Ramos (cell line): ENCODE measurements around the gene TBK1.

Experiments
- in situ Hi-C: fragments of 300-500 bp; cut with MboI; formaldehyde crosslinking; loops from one replicate; pipeline ENCODE4 v1.14.3; 2022; ENCODE audit warnings: low sequenced_read_pairs; ENCODE audit not compliant: unreplicated experiment

TBK1 gene

DNA sequence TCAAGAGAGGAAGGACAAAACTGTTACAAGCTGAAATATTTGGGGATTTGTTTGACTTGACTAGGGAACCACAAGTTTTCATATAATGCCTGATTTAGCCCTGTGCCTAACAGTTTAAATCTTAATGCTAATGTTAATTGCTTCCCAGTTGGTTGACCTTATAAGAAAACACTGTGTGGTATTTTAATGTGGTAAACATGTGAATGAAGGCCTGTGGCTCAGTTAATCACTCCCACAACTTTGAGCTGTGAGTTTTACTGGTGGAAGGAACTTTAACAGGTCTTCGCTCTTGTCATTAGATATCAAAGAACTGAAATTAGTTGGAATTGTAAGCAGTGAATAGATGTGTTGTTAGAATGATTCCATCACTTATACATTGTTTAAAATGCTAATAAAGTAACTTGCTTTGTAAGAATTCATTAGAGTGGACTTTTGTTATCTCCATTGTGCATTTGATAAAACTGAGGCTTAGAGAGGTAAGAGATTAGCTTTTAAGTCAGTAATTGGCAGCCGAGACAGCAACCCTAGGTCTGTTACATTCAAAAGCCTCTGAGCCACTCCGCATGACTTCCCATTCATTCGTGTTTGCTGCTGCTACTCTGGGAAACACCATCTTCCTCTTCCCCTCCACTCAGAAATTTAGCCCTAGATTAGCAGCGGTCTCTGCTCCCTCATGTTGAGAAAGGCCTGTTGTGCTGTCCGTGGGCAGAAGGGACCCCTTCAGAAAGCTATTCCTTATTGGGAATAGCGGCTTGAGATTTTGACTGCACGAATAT lies 1.0 kb upstream of the TBK1 start:
- in situ Hi-C loops, result no loop called here

DNA sequence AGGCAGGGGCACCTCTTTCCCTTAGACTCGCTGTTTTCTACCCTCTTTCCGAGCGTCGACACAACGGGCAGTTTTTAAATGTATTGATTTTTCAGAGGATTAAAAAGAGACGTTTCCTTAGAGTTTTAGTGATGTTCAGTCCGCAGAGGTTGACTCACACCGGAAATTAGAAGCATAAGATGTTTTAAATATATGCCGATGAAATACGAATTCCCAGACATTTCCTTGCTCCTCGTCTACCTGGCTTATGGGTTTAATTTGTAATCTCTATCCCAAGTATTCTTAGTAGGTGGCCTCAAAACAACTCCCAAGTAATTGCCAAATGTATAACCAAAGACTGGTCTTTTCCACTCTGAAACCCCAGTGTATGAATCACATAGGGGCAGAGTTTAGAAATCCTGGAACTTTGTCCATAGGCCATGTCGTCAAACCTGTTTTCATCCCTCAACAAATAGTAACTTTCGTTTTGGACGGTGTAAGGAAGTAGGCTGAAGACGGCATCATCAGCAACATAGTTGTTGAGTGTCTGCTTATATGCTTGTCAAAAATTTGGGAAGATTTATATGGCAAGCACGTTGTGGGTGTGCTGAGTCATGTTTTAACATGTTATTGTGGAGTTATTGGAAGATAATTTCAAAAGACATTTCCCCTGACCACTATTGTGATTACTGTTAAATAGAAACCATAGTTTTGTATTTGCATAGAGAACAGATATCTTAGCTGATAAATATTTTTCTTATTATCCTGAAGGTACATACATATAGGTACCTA lies 824 bp downstream of the TBK1 start:
- in situ Hi-C loops, result no loop called here

DNA sequence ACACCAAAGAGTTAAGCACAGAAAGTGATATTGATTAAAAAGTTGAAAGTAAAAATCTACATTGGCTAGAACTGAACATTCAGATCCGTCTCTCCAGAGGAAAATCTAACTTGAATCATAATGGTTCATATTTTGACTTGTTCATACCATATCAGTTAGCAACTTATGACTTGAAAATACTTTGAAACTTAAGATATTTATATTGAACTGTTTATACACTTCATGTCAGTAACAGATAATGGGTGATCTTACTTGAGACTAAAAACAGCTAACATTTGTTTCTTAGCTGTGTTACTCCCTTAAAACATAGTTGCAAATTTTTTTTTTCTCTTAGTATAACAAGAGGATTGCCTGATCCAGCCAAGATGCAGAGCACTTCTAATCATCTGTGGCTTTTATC lies 3.6 kb downstream of the TBK1 start:
- in situ Hi-C loops, result no loop called here

DNA sequence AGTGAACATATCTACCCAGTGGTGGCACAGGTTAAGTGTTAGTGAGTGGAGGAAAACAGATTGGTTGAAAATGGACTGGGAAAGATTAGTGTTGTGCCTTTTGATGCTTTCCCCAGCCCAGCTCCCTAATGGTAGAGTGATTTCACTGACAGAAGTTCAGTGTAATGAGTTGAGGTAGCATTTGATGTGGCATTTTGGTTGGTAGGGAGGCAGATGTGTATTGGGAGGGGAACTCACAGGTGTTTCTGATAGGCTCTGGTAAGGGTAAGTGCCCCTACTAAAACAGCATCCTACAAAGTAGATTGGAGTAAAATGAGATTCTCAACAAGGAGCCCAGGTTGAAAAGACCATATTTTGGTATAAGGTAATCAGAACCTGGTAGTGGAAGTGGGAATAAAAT lies 4.2 kb downstream of the TBK1 start:
- in situ Hi-C loops, result no loop called here

DNA sequence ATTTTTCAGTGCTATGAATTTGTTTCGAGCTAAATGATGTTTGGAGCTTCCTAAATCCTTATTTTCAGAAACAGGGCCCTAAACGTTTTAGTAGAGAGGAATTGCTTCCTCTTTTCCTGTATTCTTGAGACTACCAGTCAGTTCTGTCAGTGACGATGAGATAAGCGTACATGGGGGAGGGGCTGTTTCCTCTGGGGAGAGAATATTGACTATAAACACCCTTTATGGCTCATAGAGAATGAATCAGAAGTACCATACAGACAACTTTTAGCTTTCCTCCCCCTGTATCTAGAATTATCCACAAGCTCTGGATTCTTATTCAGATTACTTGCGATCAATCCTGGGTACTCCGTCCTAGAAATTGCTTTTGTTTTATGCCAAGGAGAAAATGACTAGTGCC lies 5.1 kb downstream of the TBK1 start:
- in situ Hi-C loops, result no loop called here

DNA sequence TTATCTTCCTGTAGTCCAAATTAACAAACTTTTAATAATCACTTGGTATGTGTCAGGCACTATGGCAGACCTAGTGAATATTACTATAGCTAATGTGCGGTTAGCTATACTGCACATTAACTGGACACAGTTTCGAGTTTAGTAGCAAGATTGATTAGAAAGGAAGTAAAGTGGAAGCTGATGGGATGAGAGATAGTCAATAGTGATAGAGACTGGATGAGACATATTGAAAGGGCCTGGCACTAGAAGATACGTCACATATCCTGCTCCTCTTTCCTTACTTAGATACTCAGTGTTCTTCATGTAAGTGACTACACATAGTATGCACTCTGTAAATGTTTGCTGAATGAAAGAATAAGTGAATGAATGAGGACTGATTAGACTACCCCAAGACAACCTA lies 5.5 kb downstream of the TBK1 start:
- in situ Hi-C loops, result no loop called here

DNA sequence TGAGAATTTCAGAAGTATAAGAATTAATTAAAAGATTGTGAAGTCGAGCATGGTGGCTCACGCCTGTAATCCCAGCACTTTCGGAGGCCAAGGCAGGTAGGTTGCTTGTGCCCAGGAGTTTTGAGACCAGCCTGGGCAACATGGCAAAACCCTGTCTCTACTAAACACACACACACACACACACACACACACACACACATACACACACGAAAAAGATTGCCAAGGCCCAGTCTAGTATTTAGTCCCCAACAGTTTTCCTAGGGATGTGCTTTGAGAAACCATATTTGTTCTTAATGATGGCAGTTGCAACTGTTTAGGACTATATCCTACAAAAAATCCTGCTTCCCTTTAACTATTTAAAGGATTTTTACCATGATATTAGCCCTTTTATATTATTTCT lies 6.0 kb downstream of the TBK1 start:
- in situ Hi-C loops, result no loop called here

DNA sequence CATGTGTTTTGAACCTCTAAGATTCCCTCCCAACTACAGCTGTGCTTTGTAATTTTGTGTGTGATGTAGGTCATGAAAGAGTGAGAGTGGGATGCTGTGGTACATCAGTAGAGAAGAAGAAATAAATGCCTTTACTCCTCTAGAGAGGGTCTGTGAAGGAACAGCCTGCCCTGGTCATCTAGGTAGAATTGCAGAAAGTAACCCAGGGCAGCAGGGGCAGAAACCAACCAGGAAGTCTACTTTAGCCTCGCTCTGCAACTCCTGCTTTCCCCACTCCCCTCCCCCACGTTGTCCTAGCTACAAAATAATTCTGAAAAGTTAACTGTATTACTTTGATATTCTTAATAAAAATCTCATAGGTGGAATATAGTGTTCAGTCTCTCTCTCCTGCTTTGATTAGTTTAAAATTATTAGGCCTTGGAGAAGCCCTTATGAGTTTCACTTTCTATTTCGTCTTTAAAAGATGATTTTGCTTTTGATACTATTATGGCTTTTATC lies 7.5 kb downstream of the TBK1 start:
- in situ Hi-C loops, result no loop called here

DNA sequence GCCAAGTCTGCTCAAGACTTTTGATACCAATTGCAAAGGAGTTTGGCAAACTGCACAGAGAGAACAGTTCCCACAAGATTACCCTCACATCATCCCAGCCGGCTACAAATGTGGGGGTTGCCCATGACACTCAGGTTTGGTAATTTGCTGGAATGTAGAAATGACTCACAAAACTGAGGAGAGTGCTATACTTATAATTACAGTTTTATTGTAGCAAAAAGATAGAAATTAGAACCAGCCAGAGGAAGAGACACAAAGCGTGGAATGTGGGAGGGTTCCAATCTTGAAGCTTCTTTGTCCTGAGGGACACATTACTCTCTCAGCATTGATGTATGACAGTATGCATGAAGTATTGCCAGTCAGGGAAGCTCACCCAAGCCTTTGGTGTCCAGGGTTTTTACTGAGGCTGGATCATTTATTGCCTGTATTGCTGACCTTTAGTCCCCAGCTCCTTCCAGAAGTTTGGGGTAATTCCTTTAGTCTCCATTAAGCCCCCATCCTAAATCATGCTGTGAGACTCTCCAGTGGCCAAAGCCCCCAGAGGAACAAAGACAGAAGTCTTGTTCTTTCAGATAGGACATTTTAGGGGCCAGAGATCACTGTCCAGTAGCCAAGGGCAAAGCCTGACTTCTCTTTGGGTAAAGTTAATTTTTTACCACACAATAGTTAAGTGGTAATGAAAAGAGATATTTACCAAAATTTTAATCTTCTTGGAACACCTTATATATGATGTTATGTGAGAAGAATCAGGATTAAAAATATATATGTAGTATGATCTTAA lies 9.9 kb downstream of the TBK1 start:
- in situ Hi-C loops, result no loop called here

DNA sequence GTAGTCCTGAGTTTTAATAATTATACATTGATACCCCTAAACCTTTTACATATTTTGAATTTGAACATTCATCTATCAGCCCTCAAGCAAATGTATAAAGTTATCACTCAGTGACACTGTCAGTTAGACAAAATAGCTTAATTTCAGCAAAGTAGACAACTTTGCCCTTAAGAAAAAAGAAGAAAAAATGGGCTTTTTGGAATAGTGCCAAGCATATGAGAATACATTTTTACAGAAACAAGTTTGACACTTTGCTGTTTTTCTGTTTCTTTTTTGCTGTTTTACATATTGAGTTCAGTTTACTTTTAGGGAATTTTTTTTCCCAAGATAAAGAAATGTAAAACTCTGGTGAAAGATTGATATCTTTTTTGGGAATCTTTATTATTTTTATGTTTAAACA lies 14.3 kb downstream of the TBK1 start:
- in situ Hi-C loops, result no loop called here

DNA sequence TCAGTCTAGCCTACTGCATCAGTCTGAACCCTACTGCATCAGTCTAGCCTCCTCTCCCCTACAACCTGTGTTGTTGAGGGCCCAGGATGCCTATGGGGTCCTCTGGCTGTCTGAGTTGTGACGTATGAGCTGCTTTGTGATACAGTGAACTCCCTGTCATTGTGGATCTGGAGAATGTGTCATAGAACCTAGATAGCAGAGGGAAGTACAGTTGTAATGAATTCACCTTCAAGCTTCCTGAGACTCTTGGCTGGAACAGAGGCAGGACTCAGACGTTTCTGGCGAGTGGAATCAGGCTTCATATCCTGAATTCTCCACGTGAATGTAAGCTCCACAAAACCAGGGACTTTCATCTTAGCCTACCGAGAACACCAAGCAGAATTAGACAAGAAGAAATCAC lies 17.0 kb downstream of the TBK1 start:
- in situ Hi-C loops, result no loop called here

DNA sequence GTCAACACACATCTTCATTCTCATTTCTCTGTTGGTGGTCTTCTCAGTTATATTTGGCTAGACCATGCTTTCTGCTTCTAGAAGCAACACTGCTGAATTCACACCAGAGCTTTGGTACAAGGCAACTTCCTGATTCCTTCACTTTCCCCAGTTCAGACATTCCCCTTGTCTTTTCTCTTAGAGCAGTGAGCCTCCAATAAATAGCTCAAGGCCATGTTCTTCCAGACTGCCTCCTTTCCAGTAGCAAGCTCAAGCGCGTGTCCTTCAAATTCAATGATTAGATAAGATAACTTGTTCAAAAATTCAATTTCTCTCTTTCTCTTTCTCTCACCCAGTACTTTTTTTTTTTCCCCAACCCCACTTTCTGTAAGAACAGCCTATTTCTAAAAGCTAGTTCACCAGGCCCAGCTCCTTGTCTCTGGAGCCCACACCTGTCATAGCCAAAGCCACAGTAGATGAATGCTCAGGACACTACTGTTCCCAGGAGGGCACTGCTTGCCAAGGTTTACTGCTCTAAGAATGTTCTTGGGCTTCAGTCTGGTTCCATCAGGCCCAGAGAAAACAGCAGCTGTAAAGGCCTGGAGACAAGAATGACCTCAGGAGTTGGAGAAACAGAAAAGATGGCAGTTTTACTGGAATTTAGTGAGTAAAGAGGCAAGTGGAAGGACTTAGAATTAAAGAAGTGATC lies 17.7 kb downstream of the TBK1 start:
- in situ Hi-C loops, result no loop called here

DNA sequence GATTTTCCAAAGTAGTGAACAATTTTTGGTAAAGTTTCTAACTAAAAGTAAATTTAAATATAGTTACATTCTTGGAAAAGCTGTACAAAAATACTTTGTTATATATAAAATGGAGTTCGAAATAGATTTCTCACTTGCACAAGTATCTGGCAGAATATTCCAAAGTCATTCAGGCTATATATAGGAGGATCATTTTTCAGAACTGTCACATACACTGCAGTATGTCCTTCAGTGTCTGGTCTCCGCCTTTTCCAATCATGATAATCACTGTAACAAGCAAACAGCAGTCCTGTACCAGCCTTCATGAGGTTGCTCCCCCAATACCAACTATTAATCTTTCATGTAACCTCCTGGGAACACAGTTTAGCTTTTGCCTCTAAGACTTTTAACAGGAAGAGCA lies 18.6 kb downstream of the TBK1 start:
- in situ Hi-C loops, result no loop called here

DNA sequence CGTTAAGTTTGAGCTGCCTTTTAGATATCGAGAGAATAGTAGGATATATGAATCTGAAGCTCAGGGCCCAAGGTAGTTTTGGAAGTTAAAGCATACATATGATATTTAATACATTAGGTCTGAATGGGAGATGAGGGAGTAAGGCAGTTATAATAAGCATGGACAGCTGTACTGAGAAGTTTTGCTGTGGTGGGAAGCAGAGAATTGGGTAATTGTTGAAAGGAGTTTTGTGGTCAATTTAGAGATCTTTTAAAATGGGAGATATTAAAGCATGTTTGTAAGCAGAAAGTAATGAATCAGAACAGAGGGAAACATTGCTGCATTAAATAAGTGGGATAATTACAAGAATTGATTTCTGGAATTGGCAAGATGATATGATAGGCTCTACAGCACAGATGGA lies 21.3 kb downstream of the TBK1 start:
- in situ Hi-C loops, result no loop called here

DNA sequence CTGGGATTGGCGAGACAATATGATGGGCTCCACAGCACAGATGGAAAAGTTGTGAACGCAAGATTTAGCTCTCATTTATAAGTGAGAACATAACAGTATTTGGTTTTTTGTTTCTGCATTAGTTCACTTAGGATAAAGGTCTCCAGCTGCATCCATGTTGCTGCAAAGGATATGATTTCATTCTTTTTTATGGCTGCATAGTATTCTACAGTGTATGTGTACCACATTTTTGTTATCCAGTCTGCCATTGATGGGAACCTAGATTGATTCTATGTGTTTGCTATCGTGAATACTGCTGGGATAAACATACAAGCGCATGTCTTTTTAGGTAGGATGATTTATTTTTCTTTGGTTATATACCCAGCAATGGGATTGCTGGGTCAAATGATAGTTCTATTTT lies 23.6 kb downstream of the TBK1 start:
- in situ Hi-C loops, result no loop called here

DNA sequence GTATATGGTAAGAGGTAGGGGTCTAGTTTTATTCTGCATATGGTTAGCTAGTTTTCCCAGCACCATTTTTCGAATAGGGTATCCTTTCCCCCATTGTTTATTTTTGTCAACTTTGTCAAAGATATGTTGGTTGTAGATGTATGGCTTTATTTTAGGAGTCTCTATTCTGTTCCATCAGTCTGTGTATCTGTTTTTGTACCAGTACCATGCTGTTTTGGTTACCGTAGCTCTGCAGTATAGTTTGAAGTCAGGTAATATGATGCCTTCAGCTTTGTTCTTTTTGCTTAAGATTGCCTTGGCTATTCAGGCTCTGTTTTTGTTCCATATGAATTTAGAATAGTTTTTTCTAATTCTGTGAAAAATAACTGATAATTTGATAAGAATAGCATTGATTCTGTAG lies 24.9 kb downstream of the TBK1 start:
- in situ Hi-C loops, result no loop called here

DNA sequence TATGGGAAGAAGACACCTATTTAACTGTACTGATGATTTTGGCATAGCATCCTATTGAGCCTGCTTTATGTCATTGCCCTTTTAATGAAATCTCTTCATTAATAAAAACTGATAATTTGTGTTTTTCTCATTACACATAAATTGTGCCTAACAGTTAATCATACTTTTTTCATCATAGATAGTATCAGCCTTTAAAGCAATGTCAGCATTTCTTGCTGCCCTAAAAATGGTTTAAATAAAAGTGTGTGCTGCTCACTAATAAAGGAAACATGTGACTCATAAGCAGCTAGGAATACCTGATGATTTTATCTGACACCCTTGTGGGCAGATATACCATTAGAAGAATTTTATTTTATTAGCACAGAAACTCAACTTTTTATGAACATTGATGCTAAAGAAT lies 26.7 kb downstream of the TBK1 start:
- in situ Hi-C loops, result no loop called here

DNA sequence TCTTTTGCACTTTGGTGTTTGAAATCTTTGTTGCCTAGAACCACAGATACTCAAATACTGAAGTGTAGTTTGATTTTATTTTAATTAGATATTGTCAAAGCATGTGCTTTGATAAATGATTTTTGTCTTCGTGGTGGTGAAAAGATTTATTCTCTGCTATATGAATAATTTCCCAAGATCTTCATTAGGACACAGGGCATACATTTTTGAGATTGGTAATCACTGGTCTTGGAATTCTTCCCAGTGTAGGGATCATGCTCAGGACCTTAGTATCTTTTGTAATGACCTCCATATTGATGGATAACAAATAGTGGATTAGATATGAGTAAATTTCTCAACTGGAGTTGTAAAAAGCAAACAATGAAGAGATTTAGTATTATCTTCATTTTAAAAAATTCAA lies 28.2 kb downstream of the TBK1 start:
- in situ Hi-C loops, result no loop called here

DNA sequence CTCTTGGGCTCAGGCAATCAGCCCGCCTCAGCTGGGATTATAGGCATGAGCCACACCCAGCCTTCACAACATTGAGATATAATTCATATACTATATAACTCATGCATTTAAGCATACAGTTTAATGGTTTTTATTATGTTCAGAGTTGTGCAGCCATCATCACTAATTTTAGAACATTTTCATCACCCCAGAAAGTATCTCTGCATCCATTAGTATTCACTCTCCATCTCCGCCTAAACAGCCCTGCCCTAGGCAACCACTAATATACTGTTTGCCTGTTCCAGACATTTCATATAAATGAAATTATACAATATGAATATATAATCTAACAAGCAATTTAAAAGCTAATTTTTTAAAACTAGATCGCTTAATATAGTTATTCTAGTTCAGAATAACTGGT lies 34.7 kb downstream of the TBK1 start:
- in situ Hi-C loops, result no loop called here

DNA sequence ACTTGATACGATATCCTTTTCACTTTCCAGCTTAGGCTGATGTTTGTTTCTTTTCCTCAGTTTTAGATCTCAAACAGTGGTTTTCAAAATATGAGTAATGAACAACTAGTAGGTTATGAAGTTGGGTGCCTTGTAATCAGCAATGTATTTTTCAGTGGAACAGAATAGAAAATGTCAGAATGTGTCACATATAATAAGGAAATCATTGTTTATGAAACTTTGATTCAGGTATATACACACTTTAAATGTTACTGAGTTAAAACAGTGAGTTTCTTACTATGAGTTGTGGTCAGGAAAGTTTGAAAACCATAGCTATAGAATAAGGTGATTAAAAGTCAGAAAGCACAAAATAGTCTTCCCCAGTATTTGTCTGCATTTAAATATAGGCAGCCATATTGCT lies 39.8 kb downstream of the TBK1 start:
- in situ Hi-C loops, result no loop called here
